Right hindlimb (tissue), 1 donor: ENCODE results near the gene SKOR1.
A peak's percentile ranks its signal among the peaks of the same experiment; 100 is the strongest.

Experiments
- DNase-seq: peaks from one replicate; pipeline ENCODE4 v3.0.0-alpha.2; 2018

The SKOR1 gene

DNA sequence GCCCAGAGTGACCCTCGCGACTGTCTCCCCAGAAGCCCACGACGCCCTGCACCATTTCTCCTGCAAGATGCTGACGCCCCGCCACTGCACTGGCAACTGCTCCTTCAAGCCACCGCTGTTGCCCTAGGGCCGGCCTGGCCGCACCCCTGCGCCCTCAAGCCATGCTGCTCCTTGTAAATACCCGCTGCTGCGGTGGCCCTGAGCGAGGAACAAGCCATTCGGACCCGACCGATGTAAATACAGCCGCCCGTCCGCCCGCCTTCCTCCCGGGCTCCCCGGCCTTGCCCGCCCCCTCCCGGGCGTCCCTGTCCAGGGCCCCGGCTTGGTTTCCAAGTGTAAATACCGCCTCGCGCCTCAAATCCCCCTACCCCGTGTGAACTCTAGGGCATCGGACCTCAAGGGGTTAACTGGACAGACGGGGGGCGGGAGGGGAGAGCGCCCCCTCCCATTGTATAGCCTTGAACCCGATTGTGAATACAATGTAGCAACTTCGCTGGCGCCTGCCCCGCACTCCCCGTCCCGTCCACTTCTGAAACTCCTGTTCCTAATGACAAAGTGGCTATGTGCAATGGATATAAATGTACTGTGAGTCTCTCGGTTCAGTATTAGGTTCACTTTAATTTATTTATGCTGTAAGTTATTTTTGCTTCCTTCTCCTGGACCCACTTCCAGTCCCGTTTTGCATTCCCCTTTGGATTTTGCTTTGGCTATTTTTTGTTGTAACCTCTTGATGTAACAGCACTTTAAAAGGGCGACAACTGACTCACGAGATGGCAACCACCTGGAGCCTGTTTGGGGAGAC, 8.6 kb downstream of the SKOR1 start:
- peak; percentile 68 for DNase-seq

- DNase-seq = no peak
Observed at GRCh38 chr15:67834581-67835296, 9.4 kb downstream of the SKOR1 start.

- DNase-seq = no peak
Observed at GRCh38 chr15:67835297-67836133, 10.2 kb downstream of the SKOR1 start.

DNA sequence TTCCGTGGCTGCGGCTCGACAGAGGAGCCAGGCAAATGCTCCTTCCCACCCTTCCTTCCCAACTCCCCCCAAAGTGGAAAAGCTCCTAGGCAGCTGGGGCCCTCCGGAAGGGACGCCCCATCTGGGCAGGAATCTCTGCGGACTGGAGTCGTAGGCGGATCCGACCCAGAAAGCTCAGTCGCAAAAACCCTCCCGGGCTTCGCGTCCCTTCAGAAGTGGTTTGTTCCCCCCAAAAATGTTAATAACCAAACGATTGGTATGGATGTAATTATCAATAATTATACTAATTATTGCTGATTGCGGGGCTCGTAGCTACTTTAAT, 10.8 kb downstream of the SKOR1 start:
- no peak for DNase-seq

- peak; percentile 61 for DNase-seq
Observed at GRCh38 chr15:67836477-67836876, 11.2 kb downstream of the SKOR1 start.

DNA sequence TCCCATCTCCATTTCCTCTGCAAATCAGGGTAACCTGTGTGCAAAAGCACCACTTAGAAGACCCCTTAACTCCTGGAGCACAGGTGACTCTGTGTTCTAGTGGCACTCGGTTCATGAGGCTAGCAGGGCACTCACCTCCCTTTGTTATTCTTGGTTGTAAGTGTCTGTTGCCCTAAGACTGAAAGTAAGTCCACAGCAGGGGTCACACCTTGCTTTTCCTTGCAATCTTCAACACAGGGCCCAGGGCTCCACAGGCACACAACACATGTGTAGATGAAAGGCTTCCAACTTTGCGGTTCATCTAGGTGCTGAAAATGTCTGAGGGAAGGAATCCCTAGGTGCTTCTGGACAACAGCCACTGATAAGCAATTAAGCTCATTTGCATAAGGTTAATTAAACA, 11.6 kb downstream of the SKOR1 start:
- no peak for DNase-seq

GRCh38 chr15:67838789-67839332, 13.6 kb downstream of the SKOR1 start:
- DNase-seq = peak; percentile 63

DNA sequence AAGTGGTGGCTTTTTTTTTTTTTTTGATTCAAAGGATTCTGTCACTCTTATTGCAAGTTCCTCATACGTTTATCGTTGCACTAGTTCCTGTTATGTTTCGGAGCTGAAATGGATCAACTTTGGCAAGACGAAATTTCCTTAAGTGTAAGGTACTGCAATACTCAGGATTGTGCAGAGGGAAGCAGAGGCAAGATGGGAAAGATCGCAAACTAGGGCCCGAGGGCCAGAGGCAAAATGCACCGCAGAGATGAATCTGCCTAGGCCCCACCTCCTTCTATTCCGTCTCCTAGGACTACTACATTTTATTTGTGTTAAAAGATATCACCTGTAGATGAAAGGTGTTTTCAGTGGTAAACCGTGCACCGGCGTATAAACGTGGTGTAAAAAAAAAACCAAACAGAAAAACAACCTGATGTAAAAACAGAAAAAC, 14.2 kb downstream of the SKOR1 start:
- DNase-seq = peak; percentile 53

DNA sequence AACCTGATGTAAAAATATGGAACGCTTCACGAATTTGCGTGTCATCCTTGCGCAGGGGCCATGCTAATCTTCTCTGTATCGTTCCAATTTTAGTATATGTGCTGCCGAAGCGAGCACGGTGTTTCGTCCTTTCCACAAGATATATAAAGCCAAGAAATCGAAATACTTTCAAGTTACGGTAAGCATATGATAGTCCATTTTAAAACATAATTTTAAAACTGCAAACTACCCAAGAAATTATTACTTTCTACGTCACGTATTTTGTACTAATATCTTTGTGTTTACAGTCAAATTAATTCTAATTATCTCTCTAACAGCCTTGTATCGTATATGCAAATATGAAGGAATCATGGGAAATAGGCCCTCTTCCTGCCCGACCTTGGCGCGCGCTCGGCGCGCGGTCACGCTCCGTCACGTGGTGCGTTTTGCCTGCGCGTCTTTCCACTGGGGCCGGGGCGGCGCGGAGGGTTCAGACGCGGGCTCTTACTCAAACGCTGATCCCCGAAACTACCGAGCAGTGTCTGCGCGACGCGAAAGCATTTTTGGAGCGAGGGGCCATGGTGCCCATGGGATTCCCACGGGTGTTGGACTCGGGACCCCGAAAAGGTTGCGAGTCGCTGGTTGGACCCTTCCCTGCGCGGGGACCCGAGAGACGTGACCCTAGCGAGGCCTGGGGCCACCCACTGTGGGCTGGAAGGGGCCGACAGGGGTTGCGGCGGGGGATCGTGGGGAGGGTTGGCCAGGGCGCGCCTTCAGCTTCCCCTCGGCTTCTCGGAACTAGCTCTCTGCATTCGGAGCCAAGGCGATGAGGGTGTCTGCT, 14.8 kb downstream of the SKOR1 start, which contains the start of gene RNU6-1:
Gene RNU6-1 (minus strand): TSS at position 117 of the 820 bp plus-strand sequence.
- peak; percentile 97 for DNase-seq

DNA sequence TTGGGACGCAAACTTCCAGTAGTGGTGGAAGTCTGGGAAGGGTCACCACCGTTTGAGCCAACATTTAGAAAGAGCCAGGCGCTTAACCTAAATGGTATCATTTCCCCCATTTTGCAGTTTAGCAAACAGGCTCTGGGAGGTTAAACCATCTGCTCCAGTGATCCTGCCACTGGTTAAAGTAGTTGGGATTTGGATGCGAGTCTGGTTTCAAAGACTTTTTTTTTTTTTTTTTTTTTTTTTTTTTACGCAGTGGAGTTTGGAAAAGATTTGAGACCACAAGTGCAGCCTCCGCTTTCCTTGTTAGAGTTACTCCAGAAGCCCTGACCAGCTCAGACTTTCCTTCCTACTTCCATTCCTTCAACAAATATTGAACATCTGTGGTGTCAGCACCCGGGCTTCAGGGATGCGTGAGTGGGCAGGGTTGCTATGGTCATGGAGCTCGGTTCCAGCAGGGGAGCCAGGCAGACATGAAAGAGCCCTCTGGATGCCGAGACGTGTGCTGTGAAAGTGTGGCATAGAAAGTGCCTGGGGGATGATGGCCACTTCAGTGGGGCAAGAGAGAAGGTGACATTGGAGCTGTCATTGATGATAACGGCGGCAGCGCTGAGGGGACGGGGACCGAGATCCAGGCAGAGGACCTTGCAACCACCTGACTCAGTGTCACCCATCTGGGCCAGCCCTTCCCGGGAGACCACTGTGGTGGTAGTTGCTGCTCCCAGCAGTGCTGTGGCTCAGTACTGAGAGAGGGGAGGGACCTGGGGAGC, 15.6 kb downstream of the SKOR1 start:
- DNase-seq = peak; percentile 66

- DNase-seq = no peak
Observed at GRCh38 chr15:67841513-67841762, 16.1 kb downstream of the SKOR1 start.

DNA sequence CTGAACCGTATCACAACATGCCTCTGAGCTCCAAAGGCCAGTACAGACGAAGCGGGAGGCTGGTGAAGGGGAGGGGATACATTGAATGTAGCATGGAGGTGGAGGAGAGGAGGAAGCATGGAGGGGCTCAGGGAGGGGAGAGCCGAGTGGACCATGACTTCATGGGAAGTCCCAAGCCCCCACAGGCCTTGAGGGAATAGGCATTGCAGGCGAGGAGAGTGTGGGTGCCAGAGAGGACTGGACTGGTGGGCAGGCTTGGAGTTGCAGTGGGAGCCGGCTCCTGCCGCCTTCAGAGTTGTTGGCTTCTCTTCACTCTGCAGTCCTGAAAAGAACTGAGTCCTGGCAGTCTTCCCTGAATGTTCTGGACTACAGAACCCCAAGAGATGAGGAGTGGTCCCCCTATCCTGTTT, 17.8 kb downstream of the SKOR1 start:
- DNase-seq = no peak

- DNase-seq = peak; percentile 72
Observed at GRCh38 chr15:67843571-67844387, 18.5 kb downstream of the SKOR1 start.

GRCh38 chr15:67845974-67846373, 20.7 kb downstream of the SKOR1 start:
- no peak for DNase-seq

- no peak for DNase-seq
Observed at GRCh38 chr15:67849538-67849937, 24.2 kb downstream of the SKOR1 start.

- no peak for DNase-seq
Observed at GRCh38 chr15:67850336-67850735, 25.0 kb downstream of the SKOR1 start.

- no peak for DNase-seq
Observed at GRCh38 chr15:67850994-67851571, 25.8 kb downstream of the SKOR1 start.

DNA sequence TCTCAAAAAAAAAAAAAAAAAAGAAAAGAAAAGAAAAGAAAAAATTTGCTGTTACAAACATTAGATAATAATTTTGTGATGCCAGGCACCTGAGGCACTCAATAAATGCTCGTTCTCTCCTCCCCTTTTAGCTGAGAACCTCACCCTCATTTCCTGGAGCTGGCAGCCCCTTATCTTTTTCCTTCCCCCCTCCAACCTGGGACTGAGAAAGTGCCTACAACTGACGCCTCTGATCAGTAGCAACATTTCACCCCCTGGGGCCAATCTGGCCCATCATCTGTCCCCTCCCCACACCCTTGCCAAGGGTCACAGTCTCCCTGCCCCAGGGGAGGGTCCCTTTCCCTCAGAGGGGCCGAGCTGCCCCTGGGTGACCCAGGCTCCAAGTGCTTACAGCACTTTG, 27.1 kb downstream of the SKOR1 start:
- DNase-seq = no peak

DNA sequence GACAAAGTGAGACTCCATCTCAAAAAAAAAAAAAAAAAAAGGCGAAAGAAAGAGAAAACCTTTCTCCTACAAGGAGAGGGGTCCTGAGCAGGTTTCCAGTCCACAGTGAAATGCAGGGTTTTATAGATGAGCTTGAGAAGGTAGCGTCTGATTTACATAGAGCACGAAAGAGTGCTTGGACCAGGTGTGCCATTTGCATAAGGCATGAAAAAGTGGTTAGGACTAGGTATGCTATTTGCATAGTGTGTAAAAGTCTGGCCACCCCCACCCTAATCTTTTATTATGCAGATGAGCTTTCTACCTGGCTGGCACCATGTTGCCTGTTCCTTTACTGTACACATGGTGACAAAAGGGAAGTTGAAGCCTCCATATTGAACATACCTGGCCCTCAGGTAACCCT, 28.1 kb downstream of the SKOR1 start:
- no peak for DNase-seq

DNA sequence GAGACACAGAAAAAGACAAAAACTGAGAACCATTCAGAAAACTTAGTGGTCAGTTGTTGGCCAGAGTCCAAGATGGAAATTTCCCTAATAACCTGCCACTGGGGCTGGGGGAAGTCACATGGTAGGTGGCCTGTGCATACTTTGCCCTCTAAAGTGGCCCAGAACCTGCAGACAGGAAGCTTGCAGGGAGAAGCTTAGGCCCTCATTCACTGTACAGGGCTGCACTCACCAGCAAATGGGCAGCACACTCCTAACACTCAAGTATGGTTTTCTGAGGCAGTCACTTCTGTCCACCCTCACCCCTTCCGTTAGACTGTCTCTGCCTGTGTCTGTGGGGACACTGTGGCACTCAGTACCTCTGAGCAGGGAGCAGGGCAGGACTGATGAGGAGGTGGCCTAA, 29.0 kb downstream of the SKOR1 start:
- DNase-seq = no peak
